Ovary (tissue), 9 donors: ENCODE results near the gene ADM. TPM values are rescaled to one million over a fixed set of nuclear protein-coding genes. Genes with fewer than 3 reads are reported as not detected.

Experiments used
- DNase-seq, 5 donors: peaks; one replicate each; pipeline ENCODE4 v3.0.0-alpha.2; 2019 to 2020
- H3K27ac ChIP-seq, 2 donors: fragments of 200-600 bp; one replicate each; pipeline versions ENCODE4 v1.5.1 to v1.8.0; 2019 to 2022
- H3K27me3 ChIP-seq: fragments of 200-600 bp; one replicate; pipeline ENCODE4 v1.8.0; 2022
- H3K36me3 ChIP-seq: fragments of 200-600 bp; sonication (generic); one replicate; pipeline ENCODE4 v1.5.1; 2019
- H3K4me1 ChIP-seq: one replicate; pipeline ENCODE4 v1.8.1; 2013; ENCODE audit warnings: mild to moderate bottlenecking, moderate library complexity; ENCODE audit not compliant: insufficient read depth
- H3K4me3 ChIP-seq: fragments of 200-600 bp; sonication (generic); one replicate; pipeline ENCODE4 v1.5.1; 2017
- H3K9me3 ChIP-seq, 2 donors: fragments of 200-600 bp in 1 of 2; sonication (generic) in 1 of 2; one replicate each; pipeline versions ENCODE4 v1.5.1 to v1.8.1; 2013 to 2019; ENCODE audit warnings: mild to moderate bottlenecking in 1 of 2, moderate library complexity in 1 of 2
- CTCF ChIP-seq, 3 donors: fragments of 450-650 bp in 2 of 3; fragments of 200-600 bp in 1 of 3; IDR thresholded peaks; one replicate each; pipeline versions ENCODE4 v1.5.1 to v1.8.0; 2016 to 2022; ENCODE audit warnings: antibody characterized with exemption in 3 of 3, mild to moderate bottlenecking in 1 of 3
- EP300 ChIP-seq: sonication (generic); formaldehyde crosslinking; IDR thresholded peaks from one replicate; pipeline ENCODE4 v1.6.1; 2017; ENCODE audit warnings: antibody characterized with exemption
- POLR2A ChIP-seq: fragments of 450-650 bp; IDR thresholded peaks from one replicate; pipeline ENCODE4 v1.6.1; 2017; ENCODE audit warnings: antibody characterized with exemption, mild to moderate bottlenecking, moderate library complexity
- WGBS, 3 donors: extraction: QIAGEN DNeasy Blood & Tissue Kit in 1 of 3; methylation state at CpG; one replicate each; pipeline versions ENCODE4 v1.1.5 to v1.1.7; 2013 to 2017; 5-methylcytosine and 5-hydroxymethylcytosine counted together
- intact Hi-C, 4 donors: fragments of 100-400 bp; cut with DNase I; formaldehyde crosslinking; loops; one replicate each; pipeline versions ENCODE4 v1.11.0 to v1.15.1; 2022 to 2023
- polyA plus RNA-seq, 2 donors: library from polyadenylated mRNA; stranded (reverse); fragments of 200-250 nt in 1 of 2; fragments of 350-450 nt in 1 of 2; fragmentation: Illumina TruSeq in 1 of 2; extraction: RNeasy Lipid Tissue Mini Kit (QIAGEN cat#74804) in 1 of 2; gene quantifications; one replicate each; pipeline ENCODE4 v1.2.3, GENCODE V29; 2013 to 2014
- small RNA-seq: library from RNA; depleted of rRNA; stranded (forward); fragments of <200 nt; gene quantifications from one replicate; pipeline ENCODE3, GENCODE V24; 2016
- total RNA-seq, 7 donors: library from RNA; depleted of rRNA in 2 of 7; stranded (reverse); fragments of >200 nt in 2 of 7; fragmentation: NEBNext Ultra II Directional in 3 of 7; extraction: Animal tissue kit (Norgen Biotek cat#: 25700) in 3 of 7; gene quantifications; one replicate each; pipeline versions ENCODE4 v1.1.0 to v1.2.4, GENCODE V29; 2016 to 2023
- donor health status: DM: no; HTN: no; CAD: no; lungs with moderate emphysema.
- donor health status: DM: no; HTN: no; CAD: no.
- donor health status: Bipolar disorder and iron deficiency.
- donor health status: DM: yes; HTN: yes; CAD: no.
- donor health status: DM: no; HTN: no; CAD: no.
- donor health status: DM: yes; HTN: yes; CAD: no.

ADM gene
- total and polyA plus RNA-seq, 9 donors = 8.2 to 83.8 (median 32.1) TPM

- intact Hi-C loops = no loop called here
- DNase-seq = no peak
- WGBS, 3 donors = 8 to 23% (median 12%) methylated on average over 2 of the region's 2 CpGs
- no peaks in the 10 kb centered on the region for H3K9me3 ChIP-seq
- TF ChIP-seq EP300 (no peak), CTCF (IDR thresholded peaks at IDR 0.05) (no peak), POLR2A (no peak)
- H3K4me3 ChIP-seq = no peak overlapping the region
- peaks cover 13% of the 10 kb centered on the region for H3K4me1 ChIP-seq
- H3K27ac ChIP-seq = no peak overlapping the region
- no peaks in the 10 kb centered on the region for H3K27me3 ChIP-seq
- no peaks in the 10 kb centered on the region for H3K36me3 ChIP-seq
Measured at GRCh38 chr11:10355257-10355661, 50.4 kb downstream of the ADM start.

GRCh38 chr11:10356161-10356560, 51.3 kb downstream of the ADM start:
- no peak overlapping the region for H3K4me3 ChIP-seq
- TF ChIP-seq POLR2A (no peak), EP300 (no peak), CTCF (IDR thresholded peaks at IDR 0.05) (no peak)
- intact Hi-C loops = no loop called here
- H3K27ac ChIP-seq = no peak overlapping the region
- no peak for DNase-seq
- H3K9me3 ChIP-seq = no peaks in the 10 kb centered on the region
- no peaks in the 10 kb centered on the region for H3K36me3 ChIP-seq
- no peaks in the 10 kb centered on the region for H3K27me3 ChIP-seq
- H3K4me1 ChIP-seq = peaks cover 13% of the 10 kb centered on the region

Small RNA genes lying within 50 kb of the gene (small RNA-seq; reads per million reads assigned to genes)
- not detected for gene AC080023.2

Other genes with a start within 250 kb of the ADM start
- 10 to 100 TPM; 46.7 to 77.5 (median 52.6) TPM for gene SBF2, start 10.9 kb upstream of the ADM start, total RNA-seq
- 10 to 100 TPM; 27.4 to 32.0 TPM for gene SBF2, start 10.9 kb upstream of the ADM start, polyA plus RNA-seq
- 1 to 10 TPM; 2.7 to 9.3 (median 7.9) TPM for gene AMPD3, start 150.2 kb downstream of the ADM start, total RNA-seq
- gene AMPD3, start 150.2 kb downstream of the ADM start, polyA plus RNA-seq = 1 to 10 TPM; 2.0 to 6.8 TPM
- gene RNF141, start 236.1 kb downstream of the ADM start, total RNA-seq = 10 to 100 TPM; 11.2 to 30.0 (median 16.6) TPM
- 10 to 100 TPM in 1 of 2 donors, 1 to 10 TPM in 1; 8.1 to 23.1 TPM for gene RNF141, start 236.1 kb downstream of the ADM start, polyA plus RNA-seq